H9 (cell line): ENCODE results near the gene ERVH48-1. TPM values are rescaled to one million over a fixed set of nuclear protein-coding genes. Genes with fewer than 3 reads are reported as not detected.
A peak's percentile ranks its signal among the peaks of the same experiment; 100 is the strongest.
"Not testable (repeated sequence)": the region's sequence is repeated elsewhere in the genome, so short reads cannot be mapped to it uniquely, and the experiment has no call there.

Experiments
- DNase-seq: peaks from one replicate; pipeline ENCODE4 v3.0.0-alpha.2; 2017
- H2AFZ ChIP-seq: one replicate; pipeline ENCODE4 v1.6.1; 2013; ENCODE audit warnings: mild to moderate bottlenecking, low read length, control low read depth, moderate library complexity
- H2AK5ac ChIP-seq: 2 replicates; pipeline ENCODE4 v1.6.1; 2013; ENCODE audit warnings: low read length, control low read depth, mixed read lengths; ENCODE audit not compliant: insufficient read length
- H2BK120ac ChIP-seq: one replicate; pipeline ENCODE4 v1.6.1; 2013; ENCODE audit warnings: low read depth, mild to moderate bottlenecking, low read length, control low read depth, inconsistent platforms; ENCODE audit not compliant: poor library complexity, severe bottlenecking
- H2BK12ac ChIP-seq: 2 replicates; pipeline ENCODE4 v1.6.1; 2013; ENCODE audit warnings: low read length, control low read depth, mixed read lengths, low read depth; ENCODE audit not compliant: insufficient read length
- H2BK15ac ChIP-seq: 2 replicates; pipeline ENCODE4 v1.6.1; 2013; ENCODE audit warnings: low read depth, low read length, control low read depth
- H2BK20ac ChIP-seq: one replicate; pipeline ENCODE4 v1.6.1; 2013; ENCODE audit warnings: low read depth, mild to moderate bottlenecking, low read length, control low read depth, inconsistent platforms; ENCODE audit not compliant: poor library complexity, severe bottlenecking
- H2BK5ac ChIP-seq: 2 replicates; pipeline ENCODE4 v1.6.1; 2013; ENCODE audit warnings: low read length, control low read depth, mixed read lengths; ENCODE audit not compliant: insufficient read length
- H3K14ac ChIP-seq: 2 replicates; pipeline ENCODE4 v1.6.1; 2013; ENCODE audit warnings: low read length, control low read depth; ENCODE audit not compliant: insufficient read depth
- H3K18ac ChIP-seq: 2 replicates; pipeline ENCODE4 v1.6.1; 2013; ENCODE audit warnings: low read depth, mild to moderate bottlenecking, mixed read lengths, low read length, control low read depth; ENCODE audit not compliant: insufficient read length
- H3K23ac ChIP-seq: 2 replicates; pipeline ENCODE4 v1.6.1; 2013; ENCODE audit warnings: low read length, control low read depth, mixed read lengths, low read depth; ENCODE audit not compliant: insufficient read length
- H3K23me2 ChIP-seq: 2 replicates; pipeline ENCODE4 v1.6.1; 2013; ENCODE audit warnings: low read depth, mild to moderate bottlenecking, mixed read lengths, low read length, control low read depth; ENCODE audit not compliant: insufficient read length, poor library complexity, severe bottlenecking
- H3K27ac ChIP-seq: 2 replicates; pipeline ENCODE4 v1.5.1; 2013; ENCODE audit warnings: low read length, control low read depth, mixed read lengths, low read depth; ENCODE audit not compliant: insufficient read length
- H3K27me3 ChIP-seq: 2 replicates; pipeline ENCODE4 v1.6.1; 2013; ENCODE audit warnings: low read length, control low read depth, inconsistent platforms; ENCODE audit not compliant: insufficient read depth
- H3K4ac ChIP-seq: 2 replicates; pipeline ENCODE4 v1.6.1; 2013; ENCODE audit warnings: low read depth, mild to moderate bottlenecking, control low read depth, inconsistent platforms, low read length, moderate library complexity
- H3K4me1 ChIP-seq: 2 replicates; pipeline ENCODE4 v1.6.1; 2013; ENCODE audit warnings: low read length, control low read depth, inconsistent platforms; ENCODE audit not compliant: insufficient read depth
- H3K4me2 ChIP-seq: 2 replicates; pipeline ENCODE4 v1.6.1; 2013; ENCODE audit warnings: low read length, control low read depth, mixed read lengths; ENCODE audit not compliant: insufficient read length, insufficient read depth
- H3K56ac ChIP-seq: 2 replicates; pipeline ENCODE4 v1.6.1; 2013; ENCODE audit warnings: low read depth, mild to moderate bottlenecking, mixed read lengths, low read length, control low read depth; ENCODE audit not compliant: insufficient read length
- H3K79me1 ChIP-seq: 2 replicates; pipeline ENCODE4 v1.6.1; 2013; ENCODE audit warnings: low read depth, mild to moderate bottlenecking, moderate library complexity, low read length, control low read depth, inconsistent platforms; ENCODE audit not compliant: insufficient read depth, poor library complexity, severe bottlenecking
- H3K79me2 ChIP-seq: 2 replicates; pipeline ENCODE4 v1.6.1; 2013; ENCODE audit warnings: low read length, control low read depth, inconsistent platforms; ENCODE audit not compliant: insufficient read depth
- H3K9ac ChIP-seq: 2 replicates; pipeline ENCODE4 v1.6.1; 2013; ENCODE audit warnings: low read length, control low read depth, mixed read lengths; ENCODE audit not compliant: insufficient read length; ENCODE audit errors: extremely low read depth
- H3K9me3 ChIP-seq: one replicate; pipeline ENCODE4 v1.6.1; 2013; ENCODE audit warnings: low read depth, low read length, inconsistent platforms; ENCODE audit not compliant: control insufficient read depth
- H3T11ph ChIP-seq: one replicate; pipeline ENCODE4 v1.6.1; 2013; ENCODE audit warnings: mild to moderate bottlenecking, low read length, control low read depth, inconsistent platforms
- H4K20me1 ChIP-seq: one replicate; pipeline ENCODE4 v1.6.1; 2013; ENCODE audit not compliant: control insufficient read depth, insufficient read length, insufficient read depth
- H4K5ac ChIP-seq: 2 replicates; pipeline ENCODE4 v1.6.1; 2013; ENCODE audit warnings: low read depth, mild to moderate bottlenecking, mixed read lengths, low read length, control low read depth; ENCODE audit not compliant: insufficient read length
- H4K8ac ChIP-seq: replicated peaks from 2 replicates; pipeline ENCODE4 v1.6.1; 2013; ENCODE audit warnings: low read length, control low read depth, mixed read lengths, low read depth; ENCODE audit not compliant: insufficient read length
- H4K91ac ChIP-seq: 2 replicates; pipeline ENCODE4 v1.6.1; 2013; ENCODE audit warnings: low read depth, mild to moderate bottlenecking, moderate library complexity, mixed read lengths, low read length, control low read depth; ENCODE audit not compliant: insufficient read length
- H3K27ac Mint-ChIP-seq, 3 experiments: 2 replicates in 2 of 3; 3 replicates in 1 of 3; pipeline ENCODE4 v1.8.0; 2020 to 2021; ENCODE audit warnings: mixed read lengths in 3 of 3, mild to moderate bottlenecking in 1 of 3, moderate library complexity in 1 of 3
- H3K27me3 Mint-ChIP-seq: 2 replicates; pipeline ENCODE4 v1.8.0; 2021; ENCODE audit warnings: low read depth, mild to moderate bottlenecking, moderate library complexity, mixed read lengths
- H3K36me3 Mint-ChIP-seq, 3 experiments: 2 replicates in 2 of 3; 3 replicates in 1 of 3; pipeline ENCODE4 v1.8.0; 2020 to 2021; ENCODE audit warnings: low read depth in 3 of 3, mixed read lengths in 3 of 3; ENCODE audit not compliant: insufficient read depth in 1 of 3
- H3K4me1 Mint-ChIP-seq, 2 experiments: 2 replicates each; pipeline ENCODE4 v1.8.0; 2020; ENCODE audit warnings: mixed read lengths in 2 of 2
- H3K4me3 Mint-ChIP-seq, 2 experiments: 2 replicates in 1 of 2; 3 replicates in 1 of 2; pipeline ENCODE4 v1.8.0; 2020 to 2021; ENCODE audit warnings: mild to moderate bottlenecking in 2 of 2, mixed read lengths in 2 of 2, moderate library complexity in 1 of 2
- H3K9me3 Mint-ChIP-seq, 2 experiments: 2 replicates in 1 of 2; 3 replicates in 1 of 2; pipeline ENCODE4 v1.8.0; 2020; ENCODE audit warnings: mild to moderate bottlenecking in 2 of 2, mixed read lengths in 2 of 2, moderate library complexity in 1 of 2
- WGBS: extraction: QIAGEN DNeasy Blood & Tissue Kit; methylation state at CpG from one replicate; pipeline ENCODE4 v1.1.7; 2013; ENCODE audit warnings: missing lambda C conversion rate, low lambda C conversion rate, mixed read lengths; ENCODE audit not compliant: insufficient read length; ENCODE audit errors: extremely low coverage; 5-methylcytosine and 5-hydroxymethylcytosine counted together
- total RNA-seq: library from RNA; stranded (reverse); gene quantifications from 2 replicates; pipeline ENCODE4 v1.2.1, GENCODE V29; 2021

ERVH48-1 gene
- total RNA-seq, 1 experiment from 2014 or later: 234 TPM

GRCh38 chr21:42933137-42933970 lies 7.9 kb upstream of the ERVH48-1 start:
- not testable (repeated sequence) for H3K4me2 ChIP-seq, H3K27ac ChIP-seq, H3K27me3 ChIP-seq, H3K9me3 ChIP-seq, H3K4ac ChIP-seq, H3K23me2 ChIP-seq, H4K20me1 ChIP-seq, H3K9me3 Mint-ChIP-seq, H4K91ac ChIP-seq, H2BK15ac ChIP-seq, H2BK12ac ChIP-seq, H3K18ac ChIP-seq, H2BK5ac ChIP-seq, H3K27me3 Mint-ChIP-seq, H2AFZ ChIP-seq, H4K5ac ChIP-seq, H3K14ac ChIP-seq, H4K8ac ChIP-seq, H3K4me1 ChIP-seq, H3K56ac ChIP-seq, H3T11ph ChIP-seq, H3K79me1 ChIP-seq, H3K4me3 Mint-ChIP-seq, H3K9ac ChIP-seq, H2AK5ac ChIP-seq, H3K36me3 Mint-ChIP-seq, H2BK20ac ChIP-seq, H3K79me2 ChIP-seq, DNase-seq, H3K23ac ChIP-seq, H2BK120ac ChIP-seq
- WGBS: no CpG with 5 or more reads among the region's 9 CpGs
- peaks cover 61 to 63% of the 10 kb centered on the region in 2 experiments for H3K4me1 Mint-ChIP-seq
- peak overlapping the region; percentile 68 to 95 (median 81) for H3K27ac Mint-ChIP-seq

GRCh38 chr21:42932378-42933136 lies 7.1 kb upstream of the ERVH48-1 start:
- not testable (repeated sequence) for H3K27ac ChIP-seq, H4K8ac ChIP-seq

More at GRCh38 chr21:42932378-42933136, 7.1 kb upstream of the ERVH48-1 start:
- H3K18ac ChIP-seq, H2AFZ ChIP-seq, H2BK20ac ChIP-seq, H2BK12ac ChIP-seq, H3K14ac ChIP-seq, H3K4me3 Mint-ChIP-seq, H3K23ac ChIP-seq, H3K27me3 ChIP-seq, H4K91ac ChIP-seq, H3K27me3 Mint-ChIP-seq, H3T11ph ChIP-seq, H2BK5ac ChIP-seq, H3K4me1 ChIP-seq, H2AK5ac ChIP-seq, H3K79me2 ChIP-seq, H3K4ac ChIP-seq, H3K9me3 ChIP-seq, H3K9me3 Mint-ChIP-seq, H3K56ac ChIP-seq, H4K5ac ChIP-seq, H3K9ac ChIP-seq, H3K36me3 Mint-ChIP-seq, H3K23me2 ChIP-seq, H2BK120ac ChIP-seq, DNase-seq, H2BK15ac ChIP-seq, H4K20me1 ChIP-seq, H3K4me2 ChIP-seq, H3K79me1 ChIP-seq: not testable (repeated sequence)
- Mint-ChIP-seq H3K27ac (peak overlapping the region; percentile 16 to 81 (median 68)), H3K4me1 (peaks cover 57 to 59% of the 10 kb centered on the region in 2 experiments)
- no CpG with 5 or more reads among the region's 16 CpGs for WGBS
